WTC11 (cell line): Measurements from ENCODE around the gene GEMIN5. TPM values are rescaled to one million over a fixed set of nuclear protein-coding genes. Genes with fewer than 3 reads are reported as not detected.

Experiments
- ATAC-seq: fragments of 200-7000 bp; cut with Tn5 transposase; 2 replicates; pipeline ENCODE4 v1.10.0; 2021; ENCODE audit warnings: mild to moderate bottlenecking, moderate library complexity
- CTCF ChIA-PET: fragments of 300-600 bp; sonication (Branson Sonifier 250); formaldehyde crosslinking; loops from one replicate; lab custom pipeline; 2021; ENCODE audit warnings: antibody characterized with exemption; lab: Charles Lee
- POLR2A ChIA-PET: fragments of 350-600 bp; sonication (Branson Sonifier 250); formaldehyde crosslinking; loops from one replicate; lab custom pipeline; 2021; ENCODE audit warnings: antibody characterized with exemption; lab: Charles Lee
- DNase-seq: peaks from one replicate; pipeline ENCODE4 v3.0.0; 2021; ENCODE audit warnings: low spot score
- H3K27ac Mint-ChIP-seq: 2 replicates; pipeline ENCODE4 v1.8.0; 2021; ENCODE audit warnings: mixed read lengths
- H3K27me3 Mint-ChIP-seq: 2 replicates; pipeline ENCODE4 v1.8.0; 2021; ENCODE audit warnings: low read depth, mild to moderate bottlenecking, moderate library complexity, mixed read lengths
- H3K36me3 Mint-ChIP-seq: 2 replicates; pipeline ENCODE4 v1.8.0; 2021; ENCODE audit warnings: mixed read lengths
- H3K4me1 Mint-ChIP-seq: 2 replicates; pipeline ENCODE4 v1.8.0; 2022; ENCODE audit warnings: mixed read lengths
- H3K4me3 Mint-ChIP-seq: 2 replicates; pipeline ENCODE4 v1.8.0; 2021; ENCODE audit warnings: mild to moderate bottlenecking, moderate library complexity, mixed read lengths
- H3K9me3 Mint-ChIP-seq: 2 replicates; pipeline ENCODE4 v1.8.0; 2021; ENCODE audit warnings: mixed read lengths
- ATF1 ChIP-seq: sonication (generic); formaldehyde crosslinking; IDR thresholded peaks from 2 replicates; pipeline ENCODE4 v1.8.1; 2023; ENCODE audit warnings: mild to moderate bottlenecking, moderate library complexity, missing genetic modification reagents
- ATF3 ChIP-seq: sonication (generic); formaldehyde crosslinking; conservative IDR thresholded peaks from 2 replicates; pipeline ENCODE4 v1.8.1; 2022; ENCODE audit warnings: mild to moderate bottlenecking, missing genetic modification reagents
- CREM ChIP-seq: sonication (generic); formaldehyde crosslinking; IDR thresholded peaks from 2 replicates; pipeline ENCODE4 v1.8.1; 2022; ENCODE audit warnings: mild to moderate bottlenecking, missing genetic modification reagents, moderate library complexity
- GRHL2 ChIP-seq: fragments of 250-450 bp; sonication (Bioruptor Pico); IDR thresholded peaks from 2 replicates; pipeline ENCODE4 v1.8.0; 2022; ENCODE audit warnings: mild to moderate bottlenecking, moderate library complexity; ENCODE audit not compliant: insufficient replicate concordance, severe bottlenecking
- HMGA2 ChIP-seq: fragments of 250-450 bp; sonication (Bioruptor Pico); IDR thresholded peaks from 2 replicates; pipeline ENCODE4 v1.4.0; 2021; ENCODE audit warnings: mild to moderate bottlenecking, moderate library complexity
- KAT7 ChIP-seq: sonication (generic); formaldehyde crosslinking; IDR thresholded peaks from 2 replicates; pipeline ENCODE4 v1.8.1; 2023; ENCODE audit warnings: missing genetic modification reagents, mild to moderate bottlenecking, borderline replicate concordance
- MYBL2 ChIP-seq: sonication (generic); formaldehyde crosslinking; IDR thresholded peaks from 2 replicates; pipeline ENCODE4 v1.8.1; 2023; ENCODE audit warnings: mild to moderate bottlenecking, moderate library complexity, missing genetic modification reagents
- NFYB ChIP-seq: sonication (generic); formaldehyde crosslinking; conservative IDR thresholded peaks from 2 replicates; pipeline ENCODE4 v1.8.0; 2022; ENCODE audit warnings: low read depth, missing genetic modification reagents
- PRDM15 ChIP-seq: sonication (generic); formaldehyde crosslinking; IDR thresholded peaks from 2 replicates; pipeline ENCODE4 v1.8.0; 2022; ENCODE audit warnings: missing genetic modification reagents
- USF1 ChIP-seq: sonication (generic); formaldehyde crosslinking; IDR thresholded peaks from 2 replicates; pipeline ENCODE4 v1.8.0; 2022; ENCODE audit warnings: mild to moderate bottlenecking, missing genetic modification reagents
- USF2 ChIP-seq: sonication (generic); formaldehyde crosslinking; IDR thresholded peaks from 2 replicates; pipeline ENCODE4 v1.8.1; 2023; ENCODE audit warnings: mild to moderate bottlenecking, missing genetic modification reagents, moderate library complexity
- ZMAT4 ChIP-seq: fragments of 250-450 bp; sonication (Bioruptor Pico); IDR thresholded peaks from 2 replicates; pipeline ENCODE4 v1.9.0; 2021; ENCODE audit warnings: mild to moderate bottlenecking
- ZNF232 ChIP-seq: sonication (generic); formaldehyde crosslinking; IDR thresholded peaks from 2 replicates; pipeline ENCODE4 v1.8.0; 2022; ENCODE audit warnings: mild to moderate bottlenecking, missing genetic modification reagents
- total RNA-seq: library from RNA; stranded (reverse); gene quantifications from 3 replicates; pipeline ENCODE4 v1.2.3, GENCODE V29; 2021

GEMIN5 gene
- total RNA-seq, 1 experiment from 2014 or later, result 34.8 TPM

GRCh38 chr5:154937186-154937717 is 759 bp downstream of the GEMIN5 start:
- Mint-ChIP-seq H3K4me3 (peak overlapping the region; percentile 86), H3K36me3 (peaks cover 15% of the 10 kb centered on the region), H3K9me3 (no peaks in the 10 kb centered on the region), H3K27me3 (peaks cover 2% of the 10 kb centered on the region; the same call in 1 of the 2 replicates), H3K4me1 (peaks cover 16% of the 10 kb centered on the region), H3K27ac (no peak overlapping the region)
- no peak for ATAC-seq
- TF ChIP-seq USF2 (CRISPR knock-in tag) (peak; percentile 72), PRDM15 (CRISPR knock-in tag) (no peak), ATF1 (CRISPR knock-in tag) (no peak), ATF3 (CRISPR knock-in tag) (no peak), ZNF232 (no peak), USF1 (CRISPR knock-in tag) (peak; percentile 64), MYBL2 (CRISPR knock-in tag) (no peak), KAT7 (CRISPR knock-in tag) (no peak), HMGA2 (no peak), CREM (CRISPR knock-in tag) (no peak)
- POLR2A ChIA-PET, result no interaction called here
- CTCF ChIA-PET, result interaction anchor here (0.9 to 2.7 kb wide), 2 partner anchors 35 to 67 kb away, joined by 3 to 8 read pairs; no protein-coding TSS in a partner anchor
- DNase-seq, result no peak

- DNase-seq, result no peak
- CTCF ChIA-PET, result no interaction called here
Observed at GRCh38 chr5:154934881-154935280, 3.1 kb downstream of the GEMIN5 start.

DNA sequence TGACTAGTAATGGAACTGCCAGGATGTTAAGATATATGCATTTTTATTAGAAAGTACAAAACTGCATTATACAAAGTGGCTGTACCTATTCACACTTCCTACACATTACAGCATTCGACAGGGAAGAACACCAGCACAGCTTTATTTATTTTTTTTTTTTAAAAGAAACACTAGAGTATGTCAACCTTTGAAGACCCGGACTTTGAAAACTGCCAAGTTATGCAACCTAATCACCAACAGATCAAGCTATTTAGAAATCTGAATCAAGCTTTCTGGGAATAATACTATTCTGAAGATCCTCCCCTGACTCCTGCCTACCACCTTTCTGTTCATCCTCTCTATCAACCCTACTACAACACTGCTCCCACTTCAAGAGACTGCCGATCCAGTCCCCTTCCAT is 4.5 kb downstream of the GEMIN5 start:
- CTCF ChIA-PET, result no interaction called here
- DNase-seq, result no peak
- TF ChIP-seq NFYB (CRISPR knock-in tag) (no peak), GRHL2 (CRISPR knock-in tag) (no peak)
- no peaks in the 10 kb centered on the region for H3K9me3 Mint-ChIP-seq
- ATAC-seq, result no peak
- no peaks in the 10 kb centered on the region for H3K27me3 Mint-ChIP-seq
- H3K4me3 Mint-ChIP-seq, result no peak overlapping the region
- POLR2A ChIA-PET, result no interaction called here
- H3K27ac Mint-ChIP-seq, result 0 out of 2 replicates have a peak overlapping the region, but pooled peaks have one; percentile 2
- peaks cover 40% of the 10 kb centered on the region for H3K36me3 Mint-ChIP-seq
- H3K4me1 Mint-ChIP-seq, result peaks cover 14% of the 10 kb centered on the region

More at GRCh38 chr5:154934881-154935280, 3.1 kb downstream of the GEMIN5 start:
- ATAC-seq, result no peak
- POLR2A ChIA-PET, result no interaction called here
- Mint-ChIP-seq H3K4me1 (peaks cover 14% of the 10 kb centered on the region), H3K27me3 (peaks cover 2% of the 10 kb centered on the region; the same call in 1 of the 2 replicates), H3K27ac (no peak overlapping the region; the same call in 1 of the 2 replicates), H3K9me3 (no peaks in the 10 kb centered on the region), H3K4me3 (no peak overlapping the region), H3K36me3 (peaks cover 31% of the 10 kb centered on the region)
- TF ChIP-seq ZMAT4 (CRISPR knock-in tag), result no peak
